ENCODE measurements around the gene ZNF469. TPM values are rescaled to one million over a fixed set of nuclear protein-coding genes. Genes with fewer than 3 reads are reported as not detected.
"Not testable (repeated sequence)": the region's sequence is repeated elsewhere in the genome, so short reads cannot be mapped to it uniquely, and the experiment has no call there.

ZNF469 gene
- total and polyA plus RNA-seq, 2 donors (not counting 3 experiments of a cell fraction or from before 2014, with no cell fraction given): 0.90 to 5.7 TPM

DNA sequence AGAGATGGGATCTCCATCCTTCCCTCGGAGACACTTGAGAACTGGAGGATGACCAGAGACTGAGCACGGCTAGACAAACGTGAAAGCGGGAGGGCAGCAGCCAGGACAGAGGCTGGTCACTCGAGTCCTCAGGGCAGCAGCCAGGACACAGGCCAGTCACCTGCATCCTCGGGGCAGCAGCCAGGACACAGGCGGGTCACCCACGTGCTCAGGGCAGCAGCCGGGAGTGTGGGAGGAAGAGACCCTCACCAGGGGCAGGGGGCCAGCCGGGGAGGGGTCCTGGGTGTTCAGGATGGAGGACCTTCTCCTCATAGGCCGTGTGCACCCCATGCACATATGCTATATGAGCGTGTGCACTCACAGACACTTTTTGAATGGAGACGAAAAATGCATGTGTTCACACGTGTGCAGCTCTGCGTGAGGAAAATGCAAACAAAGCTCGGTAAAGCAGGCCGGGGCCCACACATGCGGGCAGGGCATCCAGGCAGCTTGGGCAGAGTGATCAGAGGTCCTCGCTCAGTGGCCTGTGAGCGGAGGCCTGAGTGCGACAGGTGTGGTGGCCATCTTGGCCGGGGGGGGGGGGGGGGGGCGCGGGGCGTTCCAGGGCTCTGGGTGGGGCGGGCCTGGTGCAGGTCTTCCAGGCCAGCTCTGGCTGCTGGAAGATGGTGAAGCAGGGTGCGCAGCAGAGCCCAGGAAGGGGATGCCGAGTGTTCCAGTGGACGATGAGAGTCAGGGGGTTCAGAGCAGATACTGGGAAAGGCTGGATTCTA is 26.7 kb downstream of the ZNF469 start:
- TF ChIP-seq JUN (IDR thresholded peaks at IDR 0.05; ENCODE audit: borderline replicate concordance, insufficient read depth, insufficient read length, low read depth) (no peak), GATA2 (IDR thresholded peaks at IDR 0.05; ENCODE audit: insufficient read depth, insufficient read length, low read depth, low read length) (no peak), EZH2 (IDR thresholded peaks at IDR 0.05; ENCODE audit: borderline replicate concordance, low read depth, low read length, severe bottlenecking) (no peak), POLR2AphosphoS5 (IDR thresholded peaks at IDR 0.05; ENCODE audit: insufficient read depth, low read depth, low read length) (no peak), FOS (IDR thresholded peaks at IDR 0.05; ENCODE audit: borderline replicate concordance, insufficient read depth, low read length) (no peak), POLR2A (IDR thresholded peaks at IDR 0.05; ENCODE audit: low read depth, low read length) (no peak), MYC (IDR thresholded peaks at IDR 0.05; ENCODE audit: low read depth, low read length) (no peak)
- TF ChIP-seq, protein P1, sequence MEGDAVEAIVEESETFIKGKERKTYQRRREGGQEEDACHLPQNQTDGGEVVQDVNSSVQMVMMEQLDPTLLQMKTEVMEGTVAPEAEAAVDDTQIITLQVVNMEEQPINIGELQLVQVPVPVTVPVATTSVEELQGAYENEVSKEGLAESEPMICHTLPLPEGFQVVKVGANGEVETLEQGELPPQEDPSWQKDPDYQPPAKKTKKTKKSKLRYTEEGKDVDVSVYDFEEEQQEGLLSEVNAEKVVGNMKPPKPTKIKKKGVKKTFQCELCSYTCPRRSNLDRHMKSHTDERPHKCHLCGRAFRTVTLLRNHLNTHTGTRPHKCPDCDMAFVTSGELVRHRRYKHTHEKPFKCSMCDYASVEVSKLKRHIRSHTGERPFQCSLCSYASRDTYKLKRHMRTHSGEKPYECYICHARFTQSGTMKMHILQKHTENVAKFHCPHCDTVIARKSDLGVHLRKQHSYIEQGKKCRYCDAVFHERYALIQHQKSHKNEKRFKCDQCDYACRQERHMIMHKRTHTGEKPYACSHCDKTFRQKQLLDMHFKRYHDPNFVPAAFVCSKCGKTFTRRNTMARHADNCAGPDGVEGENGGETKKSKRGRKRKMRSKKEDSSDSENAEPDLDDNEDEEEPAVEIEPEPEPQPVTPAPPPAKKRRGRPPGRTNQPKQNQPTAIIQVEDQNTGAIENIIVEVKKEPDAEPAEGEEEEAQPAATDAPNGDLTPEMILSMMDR (IDR thresholded peaks at IDR 0.05; ENCODE audit: extremely low read depth in 1 of 2, insufficient read depth in 1 of 2, low read depth in 1 of 2, low read length in 2 of 2): no peak
- TF ChIP-seq, protein P2, sequence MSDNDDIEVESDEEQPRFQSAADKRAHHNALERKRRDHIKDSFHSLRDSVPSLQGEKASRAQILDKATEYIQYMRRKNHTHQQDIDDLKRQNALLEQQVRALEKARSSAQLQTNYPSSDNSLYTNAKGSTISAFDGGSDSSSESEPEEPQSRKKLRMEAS (IDR thresholded peaks at IDR 0.05; ENCODE audit: insufficient read depth, insufficient read length): no peak
- Histone ChIP-seq H3K27ac (ENCODE audit: insufficient read depth, low read depth, low read length) (no peak overlapping the region), H3K4me3 (replicated peaks in 1 of 3; ENCODE audit: insufficient read depth in 1 of 3, low read depth in 1 of 3, low read length in 3 of 3) (no peak overlapping the region), H3K9me1 (replicated peaks; ENCODE audit: control insufficient read depth, extremely low read depth, insufficient read depth, low read length) (no peaks in the 10 kb centered on the region), H3K9ac (replicated peaks; ENCODE audit: extremely low read depth, insufficient read depth, low read length) (no peak overlapping the region), H3K4me1 (ENCODE audit: control insufficient read depth, extremely low read depth, insufficient read depth, low read length) (no peaks in the 10 kb centered on the region), H3K4me2 (ENCODE audit: insufficient read depth, low read length) (no peak overlapping the region), H2AFZ (ENCODE audit: low read depth, low read length) (no peak overlapping the region), H3K79me2 (ENCODE audit: control insufficient read depth, insufficient read depth, low read length) (no peaks in the 10 kb centered on the region), H4K20me1 (replicated peaks; ENCODE audit: control insufficient read depth, extremely low read depth, insufficient read depth, low read length) (no peaks in the 10 kb centered on the region), H3K9me3 (replicated peaks; ENCODE audit: control insufficient read depth, insufficient read depth, low read length) (no peaks in the 10 kb centered on the region), H3K27me3 (ENCODE audit: control insufficient read depth in 2 of 2, insufficient read depth in 2 of 2, low read length in 2 of 2) (no peaks in the 10 kb centered on the region), H3K36me3 (ENCODE audit: control insufficient read depth in 2 of 2, extremely low read depth in 1 of 2, insufficient read depth in 2 of 2, low read length in 2 of 2) (no peaks in the 10 kb centered on the region)
- DNase-seq (ENCODE audit: low read depth, low spot score): no peak
- BruUV-seq (replicated peaks): no TSS peak
- ChIA-PET CTCF (no interaction called here), POLR2A (no interaction called here)
- FAIRE-seq: no peak
- dilution Hi-C loops (cut with MboI; ENCODE audit: extremely low pct_ligation_motif_present, low sequenced_read_pairs): no loop called here
- intact Hi-C loops (cut with micrococcal nuclease): no loop called here

DNA sequence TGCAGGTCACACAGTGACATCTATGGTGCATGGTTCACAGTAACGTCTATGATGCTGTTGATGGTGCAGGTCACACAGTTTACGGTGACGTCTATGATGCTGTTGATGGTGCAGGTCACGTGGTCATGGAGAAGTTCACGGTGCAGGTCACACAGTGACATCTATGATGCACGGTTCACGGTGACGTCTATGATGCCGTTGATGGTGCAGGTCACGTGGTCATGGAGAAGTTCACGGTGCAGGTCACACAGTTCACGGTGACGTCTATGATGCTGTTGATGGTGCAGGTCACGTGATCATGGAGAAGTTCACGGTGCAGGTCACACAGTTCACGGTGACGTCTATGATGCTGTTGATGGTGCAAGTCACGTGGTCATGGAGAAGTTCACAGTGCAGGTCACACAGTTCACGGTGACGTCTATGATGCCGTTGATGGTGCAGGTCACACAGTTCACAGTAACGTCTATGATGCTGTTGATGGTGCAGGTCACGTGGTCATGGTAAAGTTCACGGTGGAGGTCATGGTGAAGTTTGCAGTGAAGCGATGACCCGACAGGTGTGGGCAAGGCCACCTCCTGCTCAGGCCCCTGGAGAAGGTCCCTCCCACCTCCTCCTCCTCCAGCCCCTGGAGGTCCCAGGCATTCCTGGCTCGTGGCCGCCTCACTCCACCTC is 27.7 kb downstream of the ZNF469 start:
- H3K27ac ChIP-seq (ENCODE audit: insufficient read depth, low read depth, low read length); dilution Hi-C loops (cut with MboI; ENCODE audit: extremely low pct_ligation_motif_present, low sequenced_read_pairs); BruUV-seq (replicated peaks); POLR2A ChIA-PET; H3K9ac ChIP-seq (replicated peaks; ENCODE audit: extremely low read depth, insufficient read depth, low read length); DNase-seq (ENCODE audit: low read depth, low spot score); H3K79me2 ChIP-seq (ENCODE audit: control insufficient read depth, insufficient read depth, low read length); H4K20me1 ChIP-seq (replicated peaks; ENCODE audit: control insufficient read depth, extremely low read depth, insufficient read depth, low read length); H3K9me3 ChIP-seq (replicated peaks; ENCODE audit: control insufficient read depth, insufficient read depth, low read length); H3K27me3 ChIP-seq (ENCODE audit: control insufficient read depth in 2 of 2, insufficient read depth in 2 of 2, low read length in 2 of 2); H3K4me3 ChIP-seq (replicated peaks in 1 of 3; ENCODE audit: insufficient read depth in 1 of 3, low read depth in 1 of 3, low read length in 3 of 3); H2AFZ ChIP-seq (ENCODE audit: low read depth, low read length); H3K4me1 ChIP-seq (ENCODE audit: control insufficient read depth, extremely low read depth, insufficient read depth, low read length); intact Hi-C loops (cut with micrococcal nuclease); H3K36me3 ChIP-seq (ENCODE audit: control insufficient read depth in 2 of 2, extremely low read depth in 1 of 2, insufficient read depth in 2 of 2, low read length in 2 of 2); H3K9me1 ChIP-seq (replicated peaks; ENCODE audit: control insufficient read depth, extremely low read depth, insufficient read depth, low read length); H3K4me2 ChIP-seq (ENCODE audit: insufficient read depth, low read length); FAIRE-seq; CTCF ChIA-PET: not testable (repeated sequence)
